OCI-LY7 (cell line): ENCODE results near the gene RNF19B. TPM values are rescaled to one million over a fixed set of nuclear protein-coding genes. Genes with fewer than 3 reads are reported as not detected.

Experiments
- BruUV-seq: library from RNA; stranded (reverse); fragments of 400-500 nt; replicated peaks from 2 replicates; lab custom pipeline; 2021; lab: Mats Ljungman, UMichigan
- CTCF ChIA-PET: fragments of 300-600 bp; sonication (Branson Sonifier 250); formaldehyde crosslinking; loops from one replicate; lab custom pipeline; 2022; ENCODE audit warnings: antibody characterized with exemption; ENCODE audit not compliant: unreplicated experiment; lab: Charles Lee
- POLR2A ChIA-PET: fragments of 300-600 bp; sonication (Branson Sonifier 250); formaldehyde crosslinking; loops from one replicate; lab custom pipeline; 2022; ENCODE audit warnings: antibody characterized with exemption; lab: Charles Lee
- DNase-seq: peaks from one replicate; pipeline ENCODE4 v3.0.0-alpha.2; 2015; ENCODE audit warnings: low spot score
- H2AFZ ChIP-seq: fragments of 200-600 bp; sonication (generic), shearing (Covaris generic); 2 replicates; pipeline ENCODE4 v1.6.1; 2014; ENCODE audit warnings: mild to moderate bottlenecking, antibody characterized with exemption, low read length, moderate library complexity
- H3K27ac ChIP-seq: fragments of 200-600 bp; sonication (generic); 2 replicates; pipeline ENCODE4 v1.5.1; 2014; ENCODE audit warnings: mixed run types, low read depth, mild to moderate bottlenecking, moderate library complexity, low read length, inconsistent platforms; ENCODE audit not compliant: poor library complexity, severe bottlenecking
- H3K36me3 ChIP-seq: fragments of 200-600 bp; sonication (generic); 2 replicates; pipeline ENCODE4 v1.6.1; 2014; ENCODE audit warnings: mild to moderate bottlenecking, antibody characterized with exemption, low read length, moderate library complexity, mixed read lengths; ENCODE audit not compliant: insufficient read depth
- H3K4me1 ChIP-seq: fragments of 200-600 bp; sonication (generic); 2 replicates; pipeline ENCODE4 v1.5.1; 2014; ENCODE audit warnings: mild to moderate bottlenecking, low read length; ENCODE audit not compliant: insufficient read depth, poor library complexity, severe bottlenecking
- H3K4me2 ChIP-seq: fragments of 200-600 bp; sonication (generic); 2 replicates; pipeline ENCODE4 v1.6.1; 2014; ENCODE audit warnings: mild to moderate bottlenecking, low read length
- H3K4me3 ChIP-seq: fragments of 200-600 bp; sonication (generic); 2 replicates; pipeline ENCODE4 v1.5.1; 2014; ENCODE audit warnings: mild to moderate bottlenecking, low read depth, low read length; ENCODE audit not compliant: poor library complexity, severe bottlenecking
- H3K79me2 ChIP-seq: fragments of 200-600 bp; sonication (generic); 2 replicates; pipeline ENCODE4 v1.6.1; 2016; ENCODE audit warnings: low read depth, mild to moderate bottlenecking, low read length, moderate library complexity, mixed read lengths; ENCODE audit not compliant: insufficient read depth
- H3K9me2 ChIP-seq: fragments of 200-600 bp; sonication (generic); 2 replicates; pipeline ENCODE4 v1.6.1; 2016; ENCODE audit warnings: mild to moderate bottlenecking, low read length, mixed read lengths; ENCODE audit not compliant: insufficient read depth
- H3K9me3 ChIP-seq: fragments of 200-600 bp; sonication (generic); 2 replicates; pipeline ENCODE4 v1.6.1; 2014; ENCODE audit warnings: mild to moderate bottlenecking, mixed run types, low read length, mixed read lengths
- H4K20me1 ChIP-seq: fragments of 200-600 bp; sonication (generic); 2 replicates; pipeline ENCODE4 v1.6.1; 2014; ENCODE audit warnings: mild to moderate bottlenecking, antibody characterized with exemption, low read length, moderate library complexity, mixed read lengths; ENCODE audit not compliant: insufficient read depth
- CTCF ChIP-seq: fragments of 200-600 bp; sonication (generic); conservative IDR thresholded peaks from 2 replicates; pipeline ENCODE4 v1.5.1; 2014; ENCODE audit warnings: mild to moderate bottlenecking, antibody characterized with exemption, low read length, moderate library complexity, mixed read lengths
- EZH2phosphoT487 ChIP-seq: fragments of 200-600 bp; sonication (generic); IDR thresholded peaks from 2 replicates; pipeline ENCODE4 v1.6.1; 2018; ENCODE audit warnings: low read depth, borderline replicate concordance, mild to moderate bottlenecking, mixed run types, antibody characterized with exemption, low read length, moderate library complexity, mixed read lengths
- intact Hi-C: fragments of 100-400 bp; cut with micrococcal nuclease; formaldehyde crosslinking; loops from one replicate; pipeline ENCODE4 v1.10.0; 2022; ENCODE audit not compliant: unreplicated experiment
- total RNA-seq, 2 experiments: library from RNA; depleted of rRNA in 1 of 2; stranded (reverse); fragments of >200 nt in 1 of 2; shearing (Covaris generic) in 1 of 2; gene quantifications; 2 replicates each; pipeline ENCODE4 v1.2.3, GENCODE V29; 2014 to 2022

Gene RNF19B
- total RNA-seq, 2 experiments from 2014 or later: 23.0 to 36.8 TPM

GRCh38 chr1:32969566-32969965 lies 5.0 kb upstream of the RNF19B start:
- intact Hi-C loops: no loop called here
- H3K36me3 ChIP-seq: no peaks in the 10 kb centered on the region
- CTCF ChIA-PET: interaction anchor here (0.8 kb wide), 1 partner anchor 11 kb away, joined by 3 read pairs; no protein-coding TSS in a partner anchor

GRCh38 chr1:32967888-32968568 lies 3.4 kb upstream of the RNF19B start:
- intact Hi-C loops: no loop called here
- Histone ChIP-seq H3K9me2 (no peaks in the 10 kb centered on the region), H4K20me1 (0 out of 2 replicates have a peak, but pooled peaks cover under 1% of the 10 kb centered on the region), H3K4me2 (no peak overlapping the region), H3K4me3 (no peak overlapping the region), H3K27ac (no peak overlapping the region), H3K79me2 (peaks cover 10% of the 10 kb centered on the region), H3K4me1 (peaks cover 6% of the 10 kb centered on the region), H3K9me3 (no peaks in the 10 kb centered on the region), H2AFZ (no peak overlapping the region), H3K36me3 (no peaks in the 10 kb centered on the region)
- ChIA-PET POLR2A (interaction anchor here (1.0 to 1.3 kb wide), 3 partner anchors 13 to 23 kb away, joined by 3 to 4 read pairs (median 3); no protein-coding TSS in a partner anchor), CTCF (interaction anchor here (0.6 kb wide), 1 partner anchor 87 kb away, joined by 3 read pairs; no protein-coding TSS in a partner anchor)
- no TSS peak for BruUV-seq
- no peak for DNase-seq
- TF ChIP-seq CTCF: no peak

More at GRCh38 chr1:32969566-32969965, 5.0 kb upstream of the RNF19B start:
- TF ChIP-seq EZH2phosphoT487: no peak
- no peak for TF ChIP-seq CTCF
- no peak for DNase-seq
- no peaks in the 10 kb centered on the region for H4K20me1 ChIP-seq
- BruUV-seq: no TSS peak
- H3K4me1 ChIP-seq: peaks cover 6% of the 10 kb centered on the region
- H3K4me2 ChIP-seq: no peak overlapping the region
- POLR2A ChIA-PET: interaction anchor here (0.5 to 2.0 kb wide), 3 partner anchors 11 to 21 kb away, joined by 4 to 9 read pairs (median 6); no protein-coding TSS in a partner anchor
- no peaks in the 10 kb centered on the region for H3K9me2 ChIP-seq
- H3K79me2 ChIP-seq: no peaks in the 10 kb centered on the region
- H3K4me3 ChIP-seq: no peak overlapping the region
- no peak overlapping the region for H3K27ac ChIP-seq
- H3K9me3 ChIP-seq: no peaks in the 10 kb centered on the region
- no peak overlapping the region for H2AFZ ChIP-seq

GRCh38 chr1:32966900-32967299 lies 2.3 kb upstream of the RNF19B start:
- Histone ChIP-seq H3K36me3 (no peaks in the 10 kb centered on the region), H3K9me2 (no peaks in the 10 kb centered on the region), H3K4me1 (peaks cover 6% of the 10 kb centered on the region), H4K20me1 (peaks cover 9% of the 10 kb centered on the region; the same call in 1 of the 2 replicates), H3K4me3 (no peak overlapping the region), H3K79me2 (peaks cover 22% of the 10 kb centered on the region), H3K27ac (no peak overlapping the region), H2AFZ (no peak overlapping the region), H3K9me3 (no peaks in the 10 kb centered on the region), H3K4me2 (no peak overlapping the region)
- TF ChIP-seq CTCF (no peak), EZH2phosphoT487 (no peak)
- no peak for DNase-seq
- intact Hi-C loops: no loop called here
- ChIA-PET POLR2A (interaction anchor here (1.4 kb wide), 1 partner anchor 14 kb away, joined by 4 read pairs; no protein-coding TSS in a partner anchor), CTCF (no interaction called here)
- BruUV-seq: no TSS peak
